H1 (cell line): ENCODE results near the gene CENPI. TPM values are rescaled to one million over a fixed set of nuclear protein-coding genes. Genes with fewer than 3 reads are reported as not detected.

Source experiments
- ASH2L ChIP-seq: fragments of 200-600, 300-600 bp; sonication (generic); IDR thresholded peaks from one replicate; pipeline ENCODE4 v1.7.1; 2017; ENCODE audit warnings: low read length
- CHD7 ChIP-seq: fragments of 300-600 bp; sonication (generic); IDR thresholded peaks from 2 replicates; pipeline ENCODE4 v1.7.1; 2012; ENCODE audit warnings: low read length, moderate library complexity, mild to moderate bottlenecking, inconsistent platforms; ENCODE audit not compliant: insufficient replicate concordance
- CTCF ChIP-seq, 3 experiments: IDR thresholded peaks; 1 replicate in 2 of 3; 2 replicates in 1 of 3; pipeline versions ENCODE4 v1.5.1 to v1.6.1; 2011; ENCODE audit warnings: low read length in 3 of 3, mild to moderate bottlenecking in 3 of 3, inconsistent platforms in 2 of 3, low read depth in 1 of 3, moderate library complexity in 1 of 3; ENCODE audit not compliant: insufficient read depth in 1 of 3; ENCODE audit errors: control extremely low read depth in 1 of 3
- EP300 ChIP-seq, 2 experiments: IDR thresholded peaks; 1 replicate in 1 of 2; 2 replicates in 1 of 2; pipeline ENCODE4 v1.6.1; 2011 to 2012; ENCODE audit warnings: low read depth in 2 of 2, low read length in 2 of 2, mild to moderate bottlenecking in 2 of 2, borderline replicate concordance in 1 of 2, inconsistent platforms in 1 of 2, moderate library complexity in 1 of 2
- NRF1 ChIP-seq: IDR thresholded peaks from 2 replicates; pipeline ENCODE4 v1.6.1; 2011; ENCODE audit warnings: mild to moderate bottlenecking, low read depth, low read length, improper control_type of control experiment
- SP2 ChIP-seq: IDR thresholded peaks from 2 replicates; pipeline ENCODE4 v1.6.1; 2012; ENCODE audit warnings: mild to moderate bottlenecking, low read length, inconsistent platforms
- ZNF274 ChIP-seq: IDR thresholded peaks from 2 replicates; pipeline ENCODE4 v1.7.0; 2012; ENCODE audit warnings: low read length, borderline replicate concordance; ENCODE audit errors: extremely low read depth
- polyA plus RNA-seq, 7 experiments: library from polyadenylated mRNA; depleted of rRNA in 3 of 7; stranded (reverse) in 5 of 7; unstranded in 2 of 7; fragments of >200 nt in 5 of 7; fragments of 200-250 nt in 2 of 7; gene quantifications; 1 replicate in 5 of 7; 2 replicates in 1 of 7; 4 replicates in 1 of 7; pipeline versions ENCODE4 v1.2.1 to v1.2.3, GENCODE V29; 2011 to 2013; ENCODE audit warnings: missing spikeins in 2 of 7, mixed read lengths in 2 of 7
- total RNA-seq: library from RNA; stranded (reverse); fragmentation: NEBNext Ultra II Directional; extraction: Animal tissue kit (Norgen Biotek cat#: 25700); gene quantifications from 2 replicates; pipeline ENCODE4 v1.2.1, GENCODE V29; 2021

The CENPI gene
- total and polyA plus RNA-seq, 2 of the 8 experiments (the other 6 are each of a cell fraction or from before 2014, with no cell fraction given): 7.2 to 22.5 TPM

- TF ChIP-seq CTCF (IDR thresholded peaks at IDR 0.05; ENCODE audit: control extremely low read depth in 1 of 3, insufficient read depth in 1 of 3, low read depth in 1 of 3, low read length in 3 of 3): no peak
- no peak for TF ChIP-seq CHD7
- no peak for TF ChIP-seq EP300 (IDR thresholded peaks at IDR 0.05; ENCODE audit: borderline replicate concordance in 1 of 2, low read depth in 2 of 2, low read length in 2 of 2)
- no peak for TF ChIP-seq NRF1
- no peak for TF ChIP-seq ZNF274
- no peak for TF ChIP-seq SP2
- TF ChIP-seq ASH2L: peak; percentile 47
These were observed 19.0 kb upstream of the CENPI start, which contains the start of gene TMEM35A (continued) for GRCh38 chrX:101078716-101079598.
